HG02642 (cell line): ENCODE data around the gene ALLC.
"Not testable (repeated sequence)": the region's sequence is repeated elsewhere in the genome, so short reads cannot be mapped to it uniquely, and the experiment has no call there.

Experiments
- ATAC-seq: cut with Tn5 transposase; IDR thresholded peaks from one replicate; pipeline ENCODE4 v1.9.1; 2021; ENCODE audit warnings: mild to moderate bottlenecking; ENCODE audit not compliant: unreplicated experiment, poor library complexity

The ALLC gene

GRCh38 chr2:3657881-3658280 is at the start of gene ALLC:
Gene ALLC, plus strand, starts transcription at chr2:3658200. Its CDS starts 12,958 bp downstream, at chr2:3671158.
- ATAC-seq: no peak

GRCh38 chr2:3608373-3609278 is 49.4 kb upstream of the ALLC start:
- ATAC-seq: no peak

GRCh38 chr2:3609279-3609673 is 48.7 kb upstream of the ALLC start:
- ATAC-seq: peak; percentile 47

DNA sequence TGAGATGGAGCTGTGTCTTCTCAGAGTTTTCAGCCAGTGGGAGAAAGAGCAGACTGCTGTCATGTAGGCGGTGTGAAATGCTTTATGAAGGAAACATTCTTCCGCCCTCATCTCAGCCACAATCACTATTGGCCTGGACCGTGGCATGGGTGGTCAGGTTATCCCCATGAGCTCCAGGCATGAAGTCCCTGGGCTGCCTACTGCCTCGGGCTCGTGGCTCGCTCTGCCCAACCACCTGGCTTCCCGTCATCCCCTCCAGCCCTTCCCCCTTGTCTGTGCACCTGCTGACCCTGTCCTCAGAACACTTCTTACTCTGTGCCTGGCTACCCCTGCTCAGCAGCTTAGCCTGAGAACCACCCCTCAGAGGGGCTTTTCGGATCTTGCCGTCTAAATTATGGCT is 47.6 kb upstream of the ALLC start:
- no peak for ATAC-seq

GRCh38 chr2:3610881-3611505 is 47.0 kb upstream of the ALLC start:
- no peak for ATAC-seq

GRCh38 chr2:3611589-3611988 is 46.4 kb upstream of the ALLC start:
- ATAC-seq: no peak

GRCh38 chr2:3612639-3613523 is 45.1 kb upstream of the ALLC start:
- no peak for ATAC-seq

DNA sequence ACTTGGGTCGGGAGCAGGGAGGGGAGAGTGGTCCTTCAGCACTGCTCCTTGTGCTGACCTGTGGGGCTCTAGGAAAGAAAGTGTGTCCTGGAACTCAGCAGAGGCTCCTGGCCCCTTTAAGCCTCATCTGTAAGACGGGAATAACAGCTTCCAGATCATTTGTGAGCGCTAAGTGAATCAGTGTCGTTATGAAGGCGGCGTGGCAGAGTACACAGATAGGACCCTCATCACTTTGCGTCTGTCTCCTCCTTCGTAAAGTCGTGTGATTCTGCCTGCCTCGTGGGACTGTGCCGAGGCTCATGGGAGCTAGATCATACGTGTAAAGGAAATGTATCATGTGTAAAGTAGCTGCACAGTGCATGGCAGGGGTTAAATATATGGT is 44.5 kb upstream of the ALLC start:
- no peak for ATAC-seq

DNA sequence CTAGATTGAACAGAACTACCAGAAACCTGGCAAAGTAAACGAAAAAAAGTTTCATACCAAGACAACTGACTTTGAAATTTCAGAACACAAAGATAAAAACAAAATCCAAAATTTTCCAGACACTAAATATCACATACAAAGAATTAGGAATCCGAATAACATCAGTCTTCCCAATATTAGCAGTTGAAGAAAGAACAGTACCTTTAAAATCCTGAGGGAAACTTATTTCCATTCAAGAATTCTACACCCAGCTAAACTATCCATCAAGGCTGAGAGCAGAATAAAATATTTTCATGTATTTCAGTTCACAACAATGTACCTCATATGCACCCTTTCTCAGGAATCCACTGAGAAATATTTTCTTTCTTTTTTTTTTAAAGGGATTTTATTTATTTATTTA is 43.3 kb upstream of the ALLC start:
- ATAC-seq: not testable (repeated sequence)

DNA sequence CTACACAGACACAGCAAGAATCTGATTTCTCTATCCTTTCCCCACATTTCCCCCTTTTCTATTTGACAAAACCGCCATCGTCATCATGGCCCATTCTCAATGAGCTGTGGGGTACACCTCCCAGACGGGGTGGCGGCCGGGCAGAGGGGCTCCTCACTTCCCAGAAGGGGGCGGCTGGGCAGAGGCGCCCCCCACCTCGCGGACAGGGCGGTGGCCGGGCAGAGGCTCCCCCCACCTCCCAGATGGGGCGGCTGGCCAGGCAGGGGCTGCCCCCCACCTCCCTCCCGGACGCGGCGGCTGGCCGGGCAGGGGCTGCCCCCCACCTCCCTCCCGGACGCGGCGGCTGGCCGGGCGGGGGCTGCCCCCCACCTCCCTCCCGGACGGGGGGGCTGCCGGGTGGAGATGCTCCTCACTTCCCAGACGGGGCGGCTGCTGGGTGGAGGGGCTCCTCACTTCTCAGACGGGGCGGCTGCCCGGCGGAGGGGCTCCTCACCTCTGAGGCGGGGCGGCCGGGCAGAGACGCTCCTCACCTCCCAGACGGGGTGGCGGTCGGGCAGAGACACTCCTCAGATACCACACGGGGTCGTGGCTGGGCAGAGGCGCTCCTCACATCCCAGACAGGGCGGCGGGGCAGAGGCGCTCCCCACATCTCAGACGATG is 42.3 kb upstream of the ALLC start:
- not testable (repeated sequence) for ATAC-seq

DNA sequence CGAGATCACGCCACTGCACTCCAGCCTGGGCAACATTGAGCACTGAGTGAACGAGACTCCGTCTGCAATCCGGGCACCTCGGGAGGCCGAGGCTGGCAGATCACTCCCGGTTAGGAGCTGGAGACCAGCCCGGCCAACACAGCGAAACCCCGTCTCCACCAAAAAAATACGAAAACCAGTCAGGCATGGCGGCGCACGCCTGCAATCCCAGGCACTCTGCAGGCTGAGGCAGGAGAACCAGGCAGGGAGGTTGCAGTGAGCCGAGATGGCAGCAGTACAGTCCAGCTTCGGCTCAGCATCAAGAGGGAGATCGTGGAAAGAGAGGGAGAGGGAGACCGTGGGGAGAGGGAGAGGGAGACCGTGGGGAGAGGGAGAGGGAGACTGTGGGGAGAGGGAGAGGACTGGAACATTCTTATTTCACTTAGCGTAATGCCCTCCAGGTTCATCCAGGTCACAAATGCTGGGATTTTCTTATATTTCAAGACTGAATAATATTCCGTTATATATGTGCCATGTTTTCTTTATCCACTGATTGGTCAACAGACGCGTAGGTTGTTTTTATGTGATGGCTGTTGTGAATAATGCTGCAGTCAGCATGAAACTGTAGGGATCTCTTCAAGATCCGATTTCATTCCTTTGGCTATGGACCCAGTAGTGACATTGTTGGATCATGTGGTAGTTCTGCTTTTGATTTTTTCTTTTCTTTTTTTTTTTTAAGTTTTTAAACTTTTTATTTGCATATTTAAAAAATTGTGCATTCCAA is 41.4 kb upstream of the ALLC start:
- ATAC-seq: not testable (repeated sequence)

DNA sequence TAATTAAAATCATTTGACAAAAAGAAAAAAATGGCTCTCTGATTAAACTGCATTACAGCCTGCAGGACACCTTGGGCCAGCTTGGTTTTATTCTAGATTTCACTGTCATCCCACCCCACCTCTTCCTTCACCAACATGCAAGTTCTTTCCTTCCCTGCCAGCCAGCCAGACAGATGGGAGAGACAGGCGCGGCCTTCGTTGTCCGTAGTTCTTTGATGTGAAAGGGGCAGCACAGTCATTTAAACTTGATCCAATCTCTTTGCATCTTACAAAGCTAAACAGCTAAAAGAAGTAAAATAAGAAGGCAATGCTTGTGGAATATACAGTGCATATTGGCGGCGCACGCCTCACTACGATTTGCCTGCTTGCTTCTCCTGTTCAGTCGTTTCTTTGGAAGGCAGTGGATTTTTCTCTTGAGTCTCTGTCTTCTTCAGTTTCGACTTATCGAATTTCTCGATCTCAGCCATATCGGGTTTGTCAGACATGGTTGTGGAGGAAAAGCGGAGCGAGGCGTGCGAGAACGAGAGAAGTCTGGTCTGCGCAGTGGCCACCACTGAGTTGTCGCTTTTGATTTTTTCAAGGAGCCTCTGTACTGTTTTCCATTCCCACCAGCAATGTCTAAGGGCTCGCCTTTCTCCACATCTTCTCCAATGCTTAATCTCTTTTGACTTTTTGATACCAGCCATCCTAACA is 40.7 kb upstream of the ALLC start:
- ATAC-seq: no peak

- no peak for ATAC-seq
Measured at GRCh38 chr2:3618367-3618766, 39.6 kb upstream of the ALLC start.

DNA sequence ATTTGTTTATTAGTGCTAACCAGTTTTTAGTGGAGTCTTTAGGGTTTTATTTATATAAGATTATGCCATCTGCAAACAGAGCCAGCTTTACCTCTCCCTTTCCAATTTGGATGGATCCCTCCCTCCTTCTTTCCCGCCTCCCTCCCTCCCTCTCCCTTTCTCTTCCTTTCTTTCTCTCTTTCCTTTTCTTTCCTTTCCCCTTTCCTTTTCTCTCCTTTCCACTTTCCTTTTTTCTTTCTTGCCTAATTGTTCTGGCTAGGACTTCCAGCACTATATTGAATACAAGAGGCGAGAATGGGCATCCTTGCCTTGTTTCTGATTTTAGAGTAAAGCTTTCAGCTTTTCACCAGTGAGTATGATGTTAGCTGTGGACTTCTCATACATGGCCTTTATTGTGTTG is 39.0 kb upstream of the ALLC start:
- no peak for ATAC-seq

DNA sequence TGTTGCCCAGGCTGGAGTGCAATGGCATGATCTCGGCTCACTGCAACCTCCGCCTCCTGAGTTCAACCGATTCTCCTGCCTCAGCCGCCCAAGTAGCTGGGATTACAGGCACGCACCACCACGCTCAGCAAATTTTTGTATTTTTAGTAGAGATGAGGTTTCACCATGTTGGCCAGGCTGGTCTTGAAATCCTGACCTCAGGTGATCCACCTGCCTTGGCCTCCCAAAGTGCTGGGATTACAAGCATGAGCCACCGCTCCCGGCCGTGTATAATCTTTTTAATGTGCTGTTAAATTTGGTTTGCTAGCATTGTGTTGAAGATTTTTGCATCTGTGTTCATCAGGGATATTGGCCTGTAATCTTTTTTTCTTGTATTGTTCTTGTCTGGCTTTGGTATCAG is 38.3 kb upstream of the ALLC start:
- not testable (repeated sequence) for ATAC-seq

DNA sequence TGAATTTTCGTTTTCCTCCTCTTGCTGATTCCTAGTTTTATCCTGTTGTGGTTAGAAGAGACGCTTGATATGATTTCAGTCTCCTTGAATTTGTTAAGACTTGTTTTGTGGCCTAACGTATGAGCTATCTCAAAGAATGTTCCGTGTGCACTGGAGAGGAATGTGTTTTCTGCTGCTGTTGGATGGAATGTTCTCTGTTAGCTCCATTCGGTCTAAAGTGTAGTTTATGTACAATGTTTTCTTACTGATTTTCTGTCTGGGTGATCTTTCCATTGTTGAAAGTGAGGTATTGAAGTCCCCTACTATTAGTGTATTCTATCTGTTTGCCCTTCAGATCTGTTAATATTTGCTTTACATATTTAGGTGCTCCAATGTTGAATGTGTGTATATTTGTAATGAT is 37.2 kb upstream of the ALLC start:
- no peak for ATAC-seq

- no peak for ATAC-seq
Measured at GRCh38 chr2:3622967-3623366, 35.0 kb upstream of the ALLC start.

- peak; percentile 77 for ATAC-seq
Measured at GRCh38 chr2:3624059-3624794, 33.8 kb upstream of the ALLC start.
